ENCODE measurements around the gene UBAP2.

GRCh38 chr9:33932078-33932807 lies 116.4 kb downstream of the UBAP2 start:
- TF ChIP-seq EP300 (IDR thresholded peaks at IDR 0.05; ENCODE audit: borderline replicate concordance) (no peak), YY1 (IDR thresholded peaks at IDR 0.05; ENCODE audit: low read depth) (no peak), RAD21 (IDR thresholded peaks at IDR 0.05; ENCODE audit: low read depth) (no peak), TEAD4 (IDR thresholded peaks at IDR 0.05) (no peak), ZBTB7A (IDR thresholded peaks at IDR 0.05; ENCODE audit: low read depth) (no peak), EGR1 (IDR thresholded peaks at IDR 0.05) (no peak), NFIC (IDR thresholded peaks at IDR 0.05) (no peak), TAF1 (IDR thresholded peaks at IDR 0.05; ENCODE audit: low read depth) (no peak)
- TF ChIP-seq, protein P1, sequence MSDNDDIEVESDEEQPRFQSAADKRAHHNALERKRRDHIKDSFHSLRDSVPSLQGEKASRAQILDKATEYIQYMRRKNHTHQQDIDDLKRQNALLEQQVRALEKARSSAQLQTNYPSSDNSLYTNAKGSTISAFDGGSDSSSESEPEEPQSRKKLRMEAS (IDR thresholded peaks at IDR 0.05) = no peak

Measured in Ishikawa (cell line).